PC-9 (cell line): ENCODE data around the gene PKHD1.

Source experiments
- EZH2 ChIP-seq: fragments of 200-600 bp; sonication (generic); IDR thresholded peaks from 2 replicates; pipeline ENCODE4 v1.8.0; 2017; ENCODE audit warnings: antibody characterized with exemption, low read depth
- TF ChIP-seq, protein P1 (sequence below): fragments of 200-600 bp; sonication (generic); conservative IDR thresholded peaks from 2 replicates; pipeline ENCODE4 v1.6.1; 2017; ENCODE audit warnings: mixed run types, antibody characterized with exemption, mild to moderate bottlenecking, moderate library complexity

DNA sequence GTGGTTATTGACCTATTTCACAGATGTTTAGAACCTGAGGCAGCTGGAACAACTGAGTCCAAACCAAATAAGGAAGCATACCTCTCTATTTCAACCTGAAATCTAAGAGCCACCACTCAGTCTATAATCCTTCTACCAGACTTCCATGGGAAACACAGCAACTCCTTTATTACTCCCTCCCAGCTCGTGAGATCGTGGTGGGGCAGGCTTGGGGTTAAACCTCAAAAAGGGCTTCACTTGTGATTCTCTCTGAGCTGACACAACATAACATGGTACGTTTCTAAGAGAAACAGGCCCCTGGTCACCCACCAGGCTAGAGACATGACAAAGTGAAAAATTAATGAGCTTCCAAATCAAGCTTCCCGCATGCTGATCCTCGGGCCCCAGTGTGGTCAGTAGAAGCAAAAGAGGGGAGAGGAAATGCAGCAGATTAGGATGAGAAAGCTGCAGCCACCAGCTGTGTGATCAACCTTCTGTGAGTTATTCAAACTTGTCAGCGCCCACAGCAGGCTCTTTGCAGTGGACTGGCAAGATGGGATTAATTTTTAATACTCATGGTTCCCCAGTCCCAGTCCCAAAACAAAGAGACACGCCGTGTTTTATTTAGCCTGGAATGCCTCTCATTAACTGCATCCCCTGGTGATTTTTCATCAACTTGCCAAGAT, 9.3 kb downstream of the PKHD1 start:
- TF ChIP-seq, protein P1, sequence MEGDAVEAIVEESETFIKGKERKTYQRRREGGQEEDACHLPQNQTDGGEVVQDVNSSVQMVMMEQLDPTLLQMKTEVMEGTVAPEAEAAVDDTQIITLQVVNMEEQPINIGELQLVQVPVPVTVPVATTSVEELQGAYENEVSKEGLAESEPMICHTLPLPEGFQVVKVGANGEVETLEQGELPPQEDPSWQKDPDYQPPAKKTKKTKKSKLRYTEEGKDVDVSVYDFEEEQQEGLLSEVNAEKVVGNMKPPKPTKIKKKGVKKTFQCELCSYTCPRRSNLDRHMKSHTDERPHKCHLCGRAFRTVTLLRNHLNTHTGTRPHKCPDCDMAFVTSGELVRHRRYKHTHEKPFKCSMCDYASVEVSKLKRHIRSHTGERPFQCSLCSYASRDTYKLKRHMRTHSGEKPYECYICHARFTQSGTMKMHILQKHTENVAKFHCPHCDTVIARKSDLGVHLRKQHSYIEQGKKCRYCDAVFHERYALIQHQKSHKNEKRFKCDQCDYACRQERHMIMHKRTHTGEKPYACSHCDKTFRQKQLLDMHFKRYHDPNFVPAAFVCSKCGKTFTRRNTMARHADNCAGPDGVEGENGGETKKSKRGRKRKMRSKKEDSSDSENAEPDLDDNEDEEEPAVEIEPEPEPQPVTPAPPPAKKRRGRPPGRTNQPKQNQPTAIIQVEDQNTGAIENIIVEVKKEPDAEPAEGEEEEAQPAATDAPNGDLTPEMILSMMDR = no peak
- no peak for TF ChIP-seq EZH2
